Dedifferentiated amniotic fluid mesenchymal stem cell (primary cell): Measurements from ENCODE around the gene FBXW10.
"Not testable (repeated sequence)": the region's sequence is repeated elsewhere in the genome, so short reads cannot be mapped to it uniquely, and the experiment has no call there.

Experiments used
- DNase-seq: peaks from one replicate; pipeline ENCODE4 v3.0.0-alpha.2; 2016; ENCODE audit errors: extremely low spot score

FBXW10 gene, protein sequence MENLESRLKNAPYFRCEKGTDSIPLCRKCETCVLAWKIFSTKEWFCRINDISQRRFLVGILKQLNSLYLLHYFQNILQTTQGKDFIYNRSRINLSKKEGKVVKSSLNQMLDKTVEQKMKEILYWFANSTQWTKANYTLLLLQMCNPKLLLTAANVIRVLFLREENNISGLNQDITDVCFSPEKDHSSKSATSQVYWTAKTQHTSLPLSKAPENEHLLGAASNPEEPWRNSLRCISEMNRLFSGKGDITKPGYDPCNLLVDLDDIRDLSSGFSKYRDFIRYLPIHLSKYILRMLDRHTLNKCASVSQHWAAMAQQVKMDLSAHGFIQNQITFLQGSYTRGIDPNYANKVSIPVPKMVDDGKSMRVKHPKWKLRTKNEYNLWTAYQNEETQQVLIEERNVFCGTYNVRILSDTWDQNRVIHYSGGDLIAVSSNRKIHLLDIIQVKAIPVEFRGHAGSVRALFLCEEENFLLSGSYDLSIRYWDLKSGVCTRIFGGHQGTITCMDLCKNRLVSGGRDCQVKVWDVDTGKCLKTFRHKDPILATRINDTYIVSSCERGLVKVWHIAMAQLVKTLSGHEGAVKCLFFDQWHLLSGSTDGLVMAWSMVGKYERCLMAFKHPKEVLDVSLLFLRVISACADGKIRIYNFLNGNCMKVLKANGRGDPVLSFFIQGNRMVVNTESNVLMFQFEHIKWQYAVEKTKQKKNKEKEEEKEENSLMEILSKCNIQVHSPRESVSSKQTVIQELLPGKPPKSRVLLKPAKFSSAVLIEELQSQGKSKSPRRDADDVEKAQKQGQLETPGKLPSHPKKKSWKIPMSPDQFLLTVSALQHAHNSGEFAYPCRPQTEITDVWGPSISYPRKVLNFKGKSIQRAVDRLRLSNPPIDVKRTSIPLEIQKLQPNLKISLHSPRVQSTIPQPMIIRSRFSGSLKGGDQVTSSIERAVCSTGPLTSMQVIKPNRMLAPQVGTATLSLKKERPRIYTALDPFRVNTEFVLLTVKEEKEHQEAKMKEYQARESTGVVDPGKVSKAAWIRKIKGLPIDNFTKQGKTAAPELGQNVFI

DNA sequence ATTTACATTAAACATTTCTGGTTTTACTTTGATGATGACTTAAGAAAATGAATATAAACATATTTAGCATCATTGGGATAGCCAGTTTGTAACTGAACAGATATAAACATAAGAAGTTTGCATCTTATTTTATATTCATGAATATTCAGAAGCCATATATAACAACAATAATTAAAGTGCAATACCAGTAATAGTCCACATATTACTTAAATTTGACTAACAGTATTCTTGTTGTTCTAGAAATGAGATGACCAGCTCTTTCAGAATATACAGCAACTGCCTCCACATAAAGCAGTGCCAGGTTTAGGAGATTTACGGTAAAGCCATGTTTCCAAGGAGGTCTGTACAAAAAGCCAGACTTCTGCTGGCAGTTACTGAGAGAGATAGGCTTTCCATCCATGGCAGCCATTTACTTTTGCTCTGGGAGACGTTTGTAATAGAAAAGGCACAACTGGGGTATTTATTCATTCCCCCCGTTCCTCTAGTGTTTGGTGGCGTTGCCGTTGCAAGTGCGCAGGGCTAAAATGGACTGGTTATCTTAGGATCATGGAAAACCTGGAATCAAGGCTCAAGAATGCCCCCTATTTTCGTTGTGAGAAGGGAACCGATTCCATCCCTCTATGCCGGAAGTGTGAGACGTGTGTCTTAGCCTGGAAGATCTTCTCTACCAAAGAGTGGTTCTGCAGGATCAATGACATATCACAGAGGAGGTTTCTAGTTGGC is at the start of gene FBXW10:
TSS of gene FBXW10 (plus strand) at position 356 of the 723 bp plus-strand sequence. CDS start at position 547, 191 bp downstream.
- not testable (repeated sequence) for DNase-seq

DNA sequence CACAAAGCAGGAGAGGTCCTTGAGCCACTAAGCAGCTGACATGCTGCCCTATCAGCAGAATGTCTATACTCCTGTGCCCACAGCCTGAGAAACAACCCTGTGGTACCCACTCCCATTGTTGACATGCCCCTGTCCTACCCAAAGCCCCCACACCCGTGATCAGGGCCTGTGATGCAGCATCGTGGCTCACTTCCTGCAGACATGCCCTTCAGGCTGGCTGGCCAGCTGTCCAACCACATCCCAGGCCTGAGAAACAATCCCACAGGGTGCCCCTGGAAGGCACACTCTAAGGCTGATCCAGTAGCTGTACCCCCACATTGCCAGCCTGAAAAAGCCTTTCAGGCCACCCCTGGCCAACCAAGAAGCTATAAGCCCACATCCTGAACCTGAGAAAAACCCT is 48.7 kb upstream of the FBXW10 start:
- not testable (repeated sequence) for DNase-seq

DNA sequence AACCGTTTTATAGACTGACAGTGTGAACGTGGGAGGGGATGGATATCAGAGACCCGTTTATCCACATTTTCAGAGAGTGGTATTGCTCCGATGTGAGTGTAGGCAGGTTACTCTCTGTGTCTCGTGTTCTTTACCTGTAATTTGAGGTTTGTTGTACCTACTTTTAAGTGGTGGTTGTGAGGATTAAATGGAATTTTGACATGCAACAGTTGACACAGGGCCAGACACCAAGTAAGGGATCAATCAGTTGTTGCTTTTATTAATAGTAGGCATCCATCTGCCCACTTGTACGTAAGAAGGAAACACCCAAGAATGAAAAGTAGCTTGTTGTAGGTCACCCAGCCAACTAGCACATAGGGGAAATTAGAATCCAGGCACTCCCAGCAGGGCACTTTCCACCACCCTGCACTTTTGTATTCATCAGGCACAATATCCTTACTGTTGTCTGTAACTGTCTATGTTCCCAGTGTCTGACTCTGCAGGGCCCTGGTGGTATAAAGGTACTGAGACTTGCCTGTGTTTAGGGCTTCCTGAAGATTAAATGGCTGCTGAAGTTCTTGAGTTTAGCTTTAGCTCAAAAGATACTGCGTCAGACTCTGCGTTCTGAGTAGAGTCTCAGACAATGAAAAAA is 45.3 kb upstream of the FBXW10 start:
- DNase-seq: not testable (repeated sequence)

DNA sequence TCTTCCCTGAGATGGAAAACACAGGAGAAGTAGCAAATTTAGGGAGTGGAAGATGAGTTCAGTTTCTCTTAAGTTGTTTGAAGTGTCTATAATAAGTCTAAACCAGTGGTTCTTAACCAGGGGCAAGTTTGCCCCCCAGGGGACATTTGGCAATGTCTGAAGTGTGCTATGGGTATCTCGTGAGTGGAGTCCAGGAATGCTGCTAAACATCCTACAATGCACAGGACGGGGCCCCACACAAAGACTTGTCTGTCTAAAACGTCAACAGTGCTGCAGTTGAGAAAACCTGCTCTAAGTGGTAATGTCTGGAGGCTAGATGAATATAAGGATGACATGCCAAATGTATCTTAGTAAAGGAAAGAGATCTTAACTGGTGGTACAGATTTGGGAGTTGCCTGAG is 37.9 kb upstream of the FBXW10 start:
- not testable (repeated sequence) for DNase-seq

DNA sequence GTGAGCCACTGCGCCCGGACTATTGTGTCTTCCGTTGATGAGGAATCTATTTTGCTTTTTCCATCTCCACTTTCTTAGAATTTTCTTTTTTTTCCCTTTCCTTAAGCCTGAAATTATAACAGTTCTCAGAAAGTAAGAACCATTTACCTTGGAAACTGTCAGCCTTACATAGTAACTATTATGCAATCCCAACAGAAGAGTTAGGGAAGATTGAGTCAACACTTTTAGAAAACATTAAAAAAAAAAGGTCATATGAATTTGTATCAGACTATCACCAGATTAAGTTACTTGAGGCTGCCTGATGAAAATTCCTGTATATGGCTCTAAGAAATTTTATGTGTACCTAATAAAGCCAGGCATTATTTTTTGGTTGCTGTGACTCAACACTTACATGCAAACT is 35.6 kb upstream of the FBXW10 start:
- DNase-seq: not testable (repeated sequence)

DNA sequence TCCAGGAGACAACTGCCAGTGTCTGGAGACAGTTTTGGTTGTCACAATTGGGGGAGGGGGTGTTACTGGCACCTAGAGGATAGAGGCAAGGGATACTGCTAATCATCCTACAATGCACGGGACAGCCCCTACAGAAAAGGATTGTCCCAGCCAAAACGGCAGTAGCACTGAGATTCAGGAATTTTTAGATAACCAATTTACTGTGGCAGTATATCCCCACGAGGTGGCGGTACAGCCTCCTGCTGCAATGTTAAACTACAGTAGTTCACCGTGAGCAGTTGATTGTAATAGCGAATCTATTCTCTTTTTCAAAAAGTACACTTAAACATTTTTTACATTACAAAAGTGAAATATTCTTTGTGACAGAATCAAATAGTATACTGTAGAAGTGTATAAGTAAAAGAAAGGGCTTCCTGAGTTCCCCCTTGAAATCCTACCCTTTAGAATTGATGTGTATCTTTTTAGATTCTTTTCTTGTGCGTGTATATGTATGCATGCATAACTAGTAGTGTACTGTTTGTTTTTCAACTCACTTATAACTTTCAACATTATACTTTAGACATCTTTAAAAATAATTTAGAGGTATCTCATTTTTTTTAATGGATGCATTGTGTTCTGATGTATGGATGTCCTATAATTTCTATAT is 31.4 kb upstream of the FBXW10 start:
- peak; percentile 31 for DNase-seq

DNA sequence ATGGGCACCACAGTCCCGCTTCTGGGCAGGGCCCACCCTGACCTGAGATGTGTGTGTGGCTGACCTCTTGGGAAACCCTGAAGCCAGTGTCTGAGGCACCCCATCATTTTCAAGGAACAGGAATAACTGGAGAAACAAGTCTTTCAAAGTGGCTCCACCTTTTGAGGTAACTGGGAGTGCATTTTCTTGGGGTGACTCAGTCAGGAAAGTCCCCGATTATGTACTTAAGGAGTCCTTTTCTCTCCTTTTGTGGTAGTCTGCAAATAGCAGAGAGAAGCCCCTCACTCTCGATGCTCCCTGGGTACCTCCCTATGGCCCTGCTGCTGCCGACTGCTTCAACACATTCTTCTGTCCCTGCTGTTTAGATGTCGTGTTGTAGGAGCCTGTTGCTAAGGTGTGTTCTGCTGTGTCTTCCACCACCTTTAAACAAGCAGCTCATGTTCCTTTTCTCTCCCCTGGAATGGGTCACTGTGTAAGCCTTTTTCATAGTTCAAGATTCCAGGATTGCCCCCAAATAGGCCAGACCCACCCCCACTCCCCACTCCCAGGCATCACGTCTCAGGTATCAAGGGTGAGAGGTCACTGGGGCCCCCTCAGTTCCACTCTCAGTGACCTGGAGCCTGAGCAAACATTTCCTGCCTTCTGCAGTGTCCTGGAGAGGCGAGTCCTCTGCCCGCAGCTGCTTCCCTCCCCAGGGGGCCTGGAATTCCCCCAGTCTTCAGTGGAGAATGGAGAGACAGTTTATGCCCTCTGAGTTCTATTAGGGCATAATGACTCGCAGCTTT is 25.0 kb upstream of the FBXW10 start:
- DNase-seq: not testable (repeated sequence)

DNA sequence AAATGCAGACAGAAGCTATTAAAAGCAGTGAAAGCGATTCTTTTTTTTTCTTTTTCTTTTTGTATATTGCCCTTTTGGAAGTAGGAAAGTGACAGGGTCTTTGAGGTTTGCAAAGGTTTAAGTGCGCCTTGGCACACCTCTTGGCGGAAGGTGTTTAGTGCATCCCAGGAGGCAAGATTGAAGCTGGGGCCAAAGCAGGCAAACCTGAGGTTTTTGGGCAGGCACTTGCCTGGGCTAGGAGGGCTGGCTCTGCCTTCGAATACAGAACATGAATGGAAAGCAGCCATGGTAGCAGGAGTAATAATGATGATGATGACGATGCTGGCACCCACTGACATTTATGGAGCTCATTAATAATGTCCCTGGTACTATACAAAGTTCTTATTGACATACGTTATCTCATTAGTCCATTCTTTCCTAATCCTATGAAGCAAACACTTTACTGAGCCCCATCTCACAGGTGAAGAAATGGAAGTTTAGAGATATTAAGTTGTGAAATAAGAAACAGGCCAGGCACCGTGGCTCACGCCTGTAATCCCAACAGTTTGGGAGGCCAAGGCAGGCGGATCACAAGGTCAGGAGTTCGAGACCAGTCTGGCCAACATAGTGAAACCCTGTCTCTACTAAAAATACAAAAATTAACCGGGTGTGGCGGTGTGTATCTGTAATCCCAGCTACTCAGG is 24.3 kb upstream of the FBXW10 start:
- not testable (repeated sequence) for DNase-seq

DNA sequence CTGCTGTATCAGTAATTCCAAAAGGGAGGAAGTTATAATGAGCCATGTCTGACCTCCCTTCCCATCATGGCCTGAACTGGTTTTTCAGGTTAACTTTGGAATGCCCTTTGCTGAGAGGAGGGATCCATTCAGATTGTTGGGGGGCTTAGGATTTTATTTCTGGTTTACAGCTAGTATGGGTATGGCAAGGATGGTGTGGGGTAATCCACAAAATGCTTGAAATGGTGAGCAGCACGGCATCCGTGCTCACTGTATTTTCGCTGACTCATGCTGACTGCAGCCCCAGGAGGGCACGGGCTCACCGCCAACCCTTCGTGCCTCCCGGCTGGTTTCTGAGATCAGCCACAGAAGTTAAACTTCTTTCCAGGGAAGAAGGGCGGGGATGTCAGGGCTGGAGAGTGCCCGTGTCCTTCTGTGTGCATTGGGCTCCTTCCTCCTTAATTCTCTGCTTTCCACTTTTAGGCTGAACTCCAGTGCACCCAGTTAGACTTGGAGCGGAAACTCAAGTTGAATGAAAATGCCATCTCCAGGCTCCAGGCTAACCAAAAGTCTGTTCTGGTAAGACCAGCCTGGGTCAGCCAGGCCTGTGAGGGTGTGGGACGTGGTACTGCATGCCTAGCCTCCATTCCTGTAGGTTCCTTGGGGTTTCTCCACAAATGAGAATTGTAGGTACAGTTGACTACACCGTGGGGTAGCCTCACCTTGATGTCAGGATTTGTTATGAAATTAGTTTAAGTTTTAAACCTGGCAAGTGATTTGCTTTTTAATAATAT is 21.9 kb upstream of the FBXW10 start:
- not testable (repeated sequence) for DNase-seq

DNA sequence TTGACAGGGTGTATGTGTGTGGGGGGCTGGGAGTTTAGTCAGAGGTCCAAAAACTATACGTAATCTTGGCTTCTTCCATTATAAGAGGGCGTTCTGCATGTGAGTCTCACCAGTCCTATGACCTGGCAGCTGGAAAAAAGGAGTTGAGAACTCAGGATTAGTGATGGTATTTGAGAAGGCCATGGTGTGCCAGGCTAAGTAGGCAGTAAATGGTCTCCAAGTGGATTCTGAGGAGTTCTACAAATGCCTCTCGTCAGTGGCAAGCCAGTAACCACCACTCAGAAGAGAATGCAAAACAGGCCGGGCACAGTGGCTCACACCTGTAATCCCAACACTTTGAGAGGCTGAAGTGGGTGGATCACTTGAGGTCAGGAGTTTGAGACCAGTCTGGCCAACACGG is 21.2 kb upstream of the FBXW10 start:
- DNase-seq: not testable (repeated sequence)

DNA sequence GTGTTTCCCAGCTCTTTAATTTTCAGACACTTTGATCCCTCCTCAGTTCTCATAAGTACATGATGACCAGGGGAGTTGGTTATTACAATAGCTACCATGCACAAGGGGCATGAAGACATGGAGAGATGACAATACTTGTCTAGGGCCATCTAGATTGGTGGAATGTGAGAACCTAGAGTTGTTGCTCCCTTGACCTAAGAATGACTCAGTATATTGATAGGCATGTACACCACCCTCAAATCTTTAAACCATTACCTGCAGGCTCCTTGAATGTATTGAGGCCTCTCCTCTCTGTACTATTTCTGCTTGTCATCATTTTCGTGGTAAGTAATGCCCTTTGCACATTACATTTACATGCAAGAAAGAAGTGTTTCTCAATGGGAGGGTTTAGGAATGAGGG is 20.3 kb upstream of the FBXW10 start:
- not testable (repeated sequence) for DNase-seq

DNA sequence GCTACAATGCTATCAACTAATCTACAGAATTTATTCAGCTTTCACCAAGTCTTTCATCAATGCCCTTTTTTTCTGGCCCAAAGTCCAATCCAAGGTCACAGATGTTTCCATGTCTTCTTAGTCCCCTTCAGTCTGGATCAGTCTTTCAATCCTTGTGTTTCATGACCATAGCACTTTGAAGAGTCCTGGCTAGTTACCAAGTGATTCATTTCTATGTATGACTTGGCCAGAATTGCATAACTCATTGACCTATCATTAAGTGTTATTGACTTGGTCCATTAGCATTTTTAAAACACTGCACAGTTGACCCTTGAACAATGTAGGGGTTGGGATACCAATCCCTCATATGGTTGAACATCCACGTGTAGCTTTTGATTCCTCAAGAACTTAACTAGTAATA is 11.4 kb upstream of the FBXW10 start:
- not testable (repeated sequence) for DNase-seq

DNA sequence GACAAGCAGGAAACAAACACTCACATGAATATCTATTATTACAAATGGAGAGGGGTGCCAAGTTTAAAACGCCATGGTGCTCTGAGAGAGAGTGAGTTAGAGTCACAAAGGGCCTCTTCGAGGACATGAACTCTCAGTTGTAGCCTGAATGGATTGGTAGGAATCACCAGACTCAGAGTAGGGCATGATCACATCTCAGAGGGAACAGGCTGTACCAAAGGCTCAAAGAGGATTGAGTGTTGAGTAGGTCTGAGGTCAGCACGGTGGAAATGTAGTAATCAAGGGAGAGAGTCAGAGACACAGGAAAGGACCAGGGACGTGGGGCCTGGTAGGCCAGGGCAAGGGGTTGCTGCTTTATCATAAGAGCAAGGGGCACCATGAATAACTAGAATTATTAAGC is 10.5 kb upstream of the FBXW10 start:
- DNase-seq: not testable (repeated sequence)

DNA sequence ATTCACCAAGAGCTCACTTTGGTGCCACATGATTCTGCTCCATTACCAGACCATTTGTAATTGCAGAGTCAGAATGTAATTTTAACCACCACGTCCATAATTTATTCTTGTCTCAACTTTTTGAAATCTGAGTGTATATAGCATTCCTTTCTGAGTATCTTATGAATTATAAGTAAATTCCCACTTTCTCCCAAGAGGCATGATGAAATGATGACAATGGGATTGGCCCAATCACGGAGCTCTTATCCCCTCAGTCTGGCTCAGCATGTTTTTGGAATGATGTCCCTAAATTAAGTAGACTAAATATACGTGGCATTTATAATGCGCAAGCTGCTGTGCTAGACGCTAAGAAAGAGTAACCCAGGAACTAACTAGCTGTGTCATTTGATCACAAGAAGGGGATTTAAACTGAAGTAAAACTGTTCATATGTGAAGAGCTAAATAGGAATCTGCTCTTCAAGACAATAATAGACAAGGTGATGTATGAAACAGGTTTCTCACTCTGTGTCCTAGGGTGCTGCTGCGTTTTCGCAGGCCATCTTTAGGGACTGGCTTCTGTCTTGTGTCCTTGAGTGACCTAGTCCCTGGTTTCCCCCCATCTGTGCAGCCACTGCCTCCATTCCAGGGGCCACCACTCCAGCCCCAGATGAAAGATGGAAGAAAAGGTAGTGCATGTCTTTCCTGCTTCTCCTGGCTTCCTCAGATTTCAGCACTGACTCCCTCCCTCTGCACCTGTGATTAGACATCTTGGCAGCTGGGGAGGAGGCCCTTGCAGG is 4.0 kb upstream of the FBXW10 start:
- not testable (repeated sequence) for DNase-seq

DNA sequence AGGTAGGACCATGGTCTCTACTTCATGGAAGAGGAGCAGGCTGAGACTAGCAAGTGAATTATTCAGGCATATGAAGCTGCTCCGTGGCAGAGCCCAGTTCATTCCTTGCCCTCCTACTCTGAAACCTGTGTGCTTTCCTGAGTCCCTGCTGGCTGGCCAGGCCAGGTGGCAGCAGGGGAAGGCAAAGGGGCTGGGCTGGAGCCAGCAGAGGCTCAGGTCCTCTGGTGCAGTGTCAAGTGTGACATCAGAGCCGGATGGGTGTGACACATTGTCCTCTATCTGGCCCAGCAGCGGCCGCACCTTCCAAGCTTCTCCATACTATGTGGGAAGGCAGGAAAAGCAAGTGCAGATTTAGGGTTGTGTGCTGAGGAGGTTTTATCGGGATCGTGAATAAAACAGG is 2.6 kb upstream of the FBXW10 start:
- not testable (repeated sequence) for DNase-seq

DNA sequence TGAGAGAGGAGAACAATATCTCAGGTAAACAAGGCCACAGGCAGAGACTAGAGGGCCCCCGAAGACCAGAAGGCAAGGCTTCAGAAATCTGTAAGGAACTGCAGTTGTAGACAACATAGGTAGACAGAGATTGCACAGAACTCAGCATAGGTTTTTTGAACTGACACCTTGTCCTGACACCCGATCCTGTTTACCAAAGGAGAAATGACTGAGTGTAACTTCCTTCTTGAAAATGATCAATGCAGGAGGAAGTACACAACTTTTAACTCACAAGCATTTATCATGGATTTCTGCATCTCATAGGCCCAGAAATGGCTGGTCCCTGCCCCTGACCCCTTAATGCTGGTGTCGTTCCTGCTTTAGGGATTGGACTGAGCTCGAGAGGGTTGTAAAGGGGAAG is 872 bp downstream of the FBXW10 start:
- DNase-seq: not testable (repeated sequence)

DNA sequence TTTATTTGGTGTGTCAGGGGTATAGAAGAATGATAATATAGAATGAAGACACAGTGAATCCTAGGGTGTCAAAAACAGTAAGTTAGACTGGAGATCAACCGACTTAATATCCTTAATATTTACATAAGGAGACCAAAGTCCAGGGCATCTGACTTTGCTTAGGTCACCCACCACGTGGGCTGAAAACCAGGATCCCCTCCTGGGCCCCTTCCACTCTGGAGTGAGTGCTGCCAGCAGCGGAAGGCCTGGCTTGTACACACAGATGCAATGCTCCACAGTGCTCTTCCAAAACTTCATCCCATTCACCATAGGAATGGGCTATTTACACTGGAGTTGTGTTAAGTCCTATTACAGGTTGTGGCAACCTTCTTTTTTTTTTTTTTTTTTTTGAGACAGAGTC is 2.7 kb downstream of the FBXW10 start:
- DNase-seq: not testable (repeated sequence)

DNA sequence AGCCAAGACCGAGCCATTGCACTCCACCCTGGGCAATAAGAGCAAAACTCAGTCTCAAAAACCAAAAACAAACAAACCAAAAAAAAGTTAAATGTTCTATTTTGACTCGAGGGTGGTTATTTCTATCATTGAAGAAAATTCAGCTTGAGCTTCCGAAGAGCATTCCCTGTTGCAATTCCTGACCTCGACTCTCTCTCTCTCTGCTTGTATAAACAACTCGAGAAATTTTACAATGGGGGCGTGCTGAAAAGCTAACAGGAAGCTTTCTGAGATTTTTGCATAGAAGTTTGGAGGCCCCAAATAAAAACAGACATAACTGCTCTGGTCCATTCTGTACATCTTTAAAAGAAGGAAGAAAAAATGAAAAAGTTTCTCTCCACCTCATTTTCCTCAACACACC is 3.6 kb downstream of the FBXW10 start:
- not testable (repeated sequence) for DNase-seq
